Fibroblast of skin of right biceps (primary cell): ENCODE data around the gene SMC6.
A peak's percentile ranks its signal among the peaks of the same experiment; 100 is the strongest.

ENCODE experiments used
- DNase-seq: peaks from one replicate; pipeline ENCODE4 v3.0.0-alpha.2; 2013

SMC6 gene

DNA sequence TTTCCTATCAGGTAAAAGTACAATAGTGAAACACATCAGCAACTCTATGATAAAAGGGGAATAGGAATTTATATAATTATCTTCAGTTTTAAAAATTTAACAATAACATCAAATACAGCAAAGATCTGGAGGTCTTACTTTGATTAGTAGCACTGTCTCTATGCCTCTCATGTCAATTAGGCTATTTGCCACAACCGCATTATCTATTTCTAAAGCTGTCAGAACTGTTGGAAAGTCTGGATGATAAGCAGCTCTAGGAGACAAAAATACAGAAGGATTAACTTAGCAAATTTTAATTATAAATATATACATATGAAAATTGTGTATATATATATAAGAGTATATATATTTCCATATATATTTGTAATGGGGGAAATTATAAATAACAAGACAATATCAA, 45.1 kb downstream of the SMC6 start:
- no peak for DNase-seq

DNA sequence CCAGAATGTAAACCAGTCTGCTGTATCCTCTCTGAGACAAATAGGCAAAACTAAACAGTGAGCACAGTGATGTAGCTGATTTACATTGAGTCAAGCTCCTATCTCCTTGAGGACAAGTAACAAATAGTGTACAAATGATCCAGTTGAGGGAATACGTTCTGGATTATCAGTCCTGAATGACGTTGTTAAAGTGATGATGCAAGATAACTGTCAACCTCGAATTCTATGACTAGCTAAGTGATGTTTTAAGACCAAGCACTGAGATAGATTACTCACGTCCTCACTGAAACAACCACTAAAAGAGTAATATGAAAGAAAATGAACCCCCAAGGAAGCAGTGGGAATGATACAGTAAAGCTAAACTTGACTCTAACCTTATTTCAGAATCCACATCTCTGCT, 46.8 kb downstream of the SMC6 start:
- DNase-seq = no peak

DNA sequence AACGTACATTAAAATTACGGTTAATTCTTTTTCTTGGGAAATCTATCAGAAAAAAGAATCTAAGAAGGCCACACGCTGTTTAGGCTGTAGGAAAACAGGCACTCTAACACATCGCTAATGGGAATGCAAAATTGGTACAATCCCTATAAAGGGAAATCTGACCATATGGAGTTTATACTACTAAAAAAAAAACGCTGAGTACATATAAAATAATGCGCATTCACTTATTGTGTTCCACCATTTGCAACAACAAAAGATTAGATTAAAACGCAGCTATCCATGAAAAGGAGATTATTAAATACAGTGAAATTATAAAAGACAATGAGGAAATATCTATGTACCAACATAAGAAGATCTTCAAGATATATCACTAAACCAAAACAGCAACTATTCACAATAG, 62.8 kb downstream of the SMC6 start:
- no peak for DNase-seq

DNA sequence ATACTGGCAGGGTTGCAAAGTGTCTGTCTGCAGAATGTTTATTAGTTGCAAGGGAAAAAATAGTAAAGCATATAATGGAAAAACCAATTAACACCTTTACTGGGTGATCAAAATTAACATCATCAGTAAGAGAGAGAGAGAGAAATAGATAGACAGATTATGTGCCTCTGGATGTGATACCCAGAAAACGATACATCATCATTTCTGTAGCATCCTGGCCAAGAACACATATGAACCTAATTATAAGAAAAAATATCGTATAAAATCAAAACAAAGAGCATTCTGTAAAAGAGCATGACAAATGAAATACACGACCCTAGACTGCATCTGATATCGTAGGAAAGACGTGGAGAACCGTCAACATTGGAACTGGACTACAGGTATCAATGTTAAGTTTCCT, 64.6 kb downstream of the SMC6 start:
- DNase-seq = no peak

DNA sequence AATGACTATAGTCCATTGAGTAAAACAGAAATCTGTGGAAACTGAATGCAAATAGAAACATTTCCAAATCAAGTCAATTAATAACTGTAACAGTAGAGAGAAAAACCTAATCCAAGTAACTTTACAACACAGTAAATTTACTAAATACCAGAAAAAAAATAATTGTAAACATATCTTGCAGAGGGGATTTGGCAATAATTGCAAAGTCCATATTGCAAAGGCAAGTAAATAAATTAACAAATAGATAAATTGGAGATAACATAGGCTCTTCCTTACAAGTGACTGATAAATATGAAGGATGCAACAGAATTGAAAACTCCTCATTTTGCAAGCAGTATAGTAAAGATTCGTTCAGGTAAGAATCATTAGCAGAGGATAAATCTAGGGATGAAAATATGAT, 65.0 kb downstream of the SMC6 start:
- no peak for DNase-seq

DNA sequence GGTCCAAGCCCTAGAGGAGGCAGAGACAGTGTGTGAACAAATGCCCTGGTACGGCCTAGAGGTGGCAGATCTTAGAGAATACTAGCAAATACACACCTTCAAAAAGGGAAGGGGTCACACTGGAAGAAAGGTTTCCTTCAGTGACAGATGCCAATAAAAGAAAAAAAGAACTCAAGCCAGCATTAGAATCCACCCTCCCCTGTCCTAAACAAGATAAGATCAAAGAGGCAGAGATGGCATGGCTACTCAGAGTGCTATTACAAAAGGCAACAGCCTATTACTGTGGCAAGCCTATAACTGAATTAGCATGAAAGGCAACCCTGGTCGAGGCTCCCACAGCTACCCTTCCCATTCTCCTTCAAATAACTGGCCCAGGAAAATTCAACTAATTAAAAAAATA, 69.6 kb downstream of the SMC6 start:
- no peak for DNase-seq

DNA sequence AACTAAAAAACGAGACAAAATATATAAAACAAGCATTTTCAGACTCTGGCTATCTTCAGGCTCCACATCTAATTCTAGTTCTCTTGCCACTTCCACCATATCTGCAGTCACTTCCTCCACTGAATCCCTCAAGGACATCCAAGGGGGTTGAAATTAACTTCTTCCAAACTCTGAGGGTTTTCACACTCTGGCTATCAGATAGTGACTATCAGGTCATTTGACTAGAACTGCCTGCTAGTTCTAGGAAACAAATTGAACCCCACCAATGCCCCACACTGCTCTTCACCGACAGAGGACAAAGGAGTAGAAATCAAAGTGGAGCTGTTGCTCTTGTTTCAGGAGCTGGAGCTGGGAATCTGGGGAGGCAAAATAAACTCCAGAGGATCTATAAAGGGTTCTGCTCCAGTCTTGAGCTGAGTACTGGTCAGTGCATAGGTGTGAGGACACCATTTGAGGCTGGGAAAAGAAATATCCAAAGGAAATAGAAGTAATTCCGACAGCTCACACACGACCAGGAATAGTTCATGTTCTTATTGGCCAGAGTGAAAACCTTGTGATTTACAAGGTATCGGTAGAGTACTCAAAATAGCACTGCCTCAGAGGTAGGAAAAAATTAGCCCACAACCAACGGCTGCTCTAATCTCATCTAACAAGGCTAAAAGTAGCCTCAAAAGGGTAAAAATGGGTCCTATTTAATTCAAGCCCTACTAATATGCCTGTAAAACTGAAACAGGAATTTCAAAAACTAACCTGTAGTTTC, 71.3 kb downstream of the SMC6 start:
- DNase-seq = no peak

DNA sequence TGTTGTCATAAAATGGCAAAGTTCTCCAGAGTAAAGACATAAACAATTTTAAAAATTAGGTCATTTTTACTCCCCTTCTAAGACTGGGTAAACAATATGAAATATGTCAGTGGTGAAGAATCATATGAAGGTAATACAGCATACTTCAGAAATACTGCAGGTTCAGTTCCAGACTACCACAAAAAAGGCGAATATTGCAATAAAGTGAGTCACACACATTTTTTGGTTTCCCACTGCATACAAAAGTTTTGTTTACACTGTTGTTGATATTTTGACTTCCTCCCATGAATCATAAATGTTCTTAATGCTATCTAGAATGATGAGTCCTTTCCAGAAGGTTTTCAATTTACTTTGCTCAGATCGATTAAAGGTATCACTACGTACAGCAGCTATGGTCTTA, 73.5 kb downstream of the SMC6 start:
- no peak for DNase-seq

DNA sequence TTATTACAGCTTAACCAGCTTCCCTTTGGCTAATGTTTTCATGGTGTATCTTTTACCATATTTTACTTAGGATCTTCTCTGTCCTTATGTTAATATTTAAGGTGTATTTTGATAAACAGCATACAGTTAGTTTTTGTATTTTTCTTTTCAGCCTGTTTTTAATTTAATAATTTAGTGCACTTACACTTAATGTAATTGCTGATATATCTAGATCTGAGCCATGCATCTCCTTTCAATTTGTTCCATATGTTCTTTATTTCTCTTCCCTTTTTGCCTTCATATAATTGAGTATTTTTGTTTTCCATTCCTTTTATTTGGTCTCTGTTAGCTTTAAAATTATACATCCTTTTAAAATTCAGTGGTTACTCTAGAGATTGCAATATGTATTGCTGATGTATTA, 78.8 kb downstream of the SMC6 start:
- DNase-seq = no peak

DNA sequence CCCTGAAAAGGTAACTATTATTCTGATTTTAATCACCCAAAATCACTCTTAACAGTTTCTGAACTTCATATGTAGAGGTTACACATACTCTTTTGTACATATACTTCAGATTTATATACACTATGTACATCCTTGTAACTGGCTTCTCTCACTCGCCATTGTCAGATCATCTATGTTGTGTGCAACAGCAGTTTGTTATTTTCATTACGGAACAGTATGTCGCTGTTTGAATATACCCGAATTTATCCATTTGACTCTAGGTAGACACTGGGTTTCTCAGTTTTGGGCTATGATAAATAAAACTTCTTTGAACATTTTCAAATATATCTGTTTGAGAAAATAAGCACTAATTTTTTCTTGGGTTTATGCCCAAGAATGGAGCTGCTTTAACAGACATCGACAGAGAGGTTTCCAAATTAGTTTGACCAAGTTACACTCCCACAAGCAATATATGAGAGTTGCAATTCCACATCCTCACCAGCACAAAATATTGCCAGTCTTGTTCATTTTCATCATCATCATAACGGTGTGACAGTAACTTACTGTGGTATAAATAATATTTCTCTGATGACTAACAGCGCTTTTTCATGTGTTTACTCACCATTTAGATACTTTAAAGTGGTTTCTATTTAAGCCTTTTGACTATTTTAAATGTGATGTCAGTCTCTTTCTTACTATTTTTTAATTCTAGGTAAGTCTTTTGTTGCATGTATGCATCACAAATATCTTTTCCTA, 80.9 kb downstream of the SMC6 start:
- DNase-seq = peak; percentile 70

DNA sequence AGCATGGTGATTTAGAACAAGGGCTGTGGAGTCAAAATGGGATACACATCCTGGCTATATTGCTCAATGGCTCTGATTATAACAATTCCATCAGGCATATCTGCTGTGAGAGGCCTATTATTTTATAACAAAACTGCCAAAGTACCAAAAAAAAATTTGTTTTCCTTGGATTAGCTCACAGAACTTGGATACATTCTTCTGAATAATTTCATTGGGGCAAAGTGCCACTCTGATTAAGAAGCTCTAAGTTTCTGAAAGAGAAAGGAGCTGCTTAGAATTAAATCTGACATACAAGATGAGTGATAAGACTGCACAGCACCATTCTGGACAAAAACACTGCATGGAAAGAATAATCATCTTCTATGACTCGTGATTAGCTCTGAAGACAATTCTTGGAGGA, 85.7 kb downstream of the SMC6 start:
- no peak for DNase-seq

DNA sequence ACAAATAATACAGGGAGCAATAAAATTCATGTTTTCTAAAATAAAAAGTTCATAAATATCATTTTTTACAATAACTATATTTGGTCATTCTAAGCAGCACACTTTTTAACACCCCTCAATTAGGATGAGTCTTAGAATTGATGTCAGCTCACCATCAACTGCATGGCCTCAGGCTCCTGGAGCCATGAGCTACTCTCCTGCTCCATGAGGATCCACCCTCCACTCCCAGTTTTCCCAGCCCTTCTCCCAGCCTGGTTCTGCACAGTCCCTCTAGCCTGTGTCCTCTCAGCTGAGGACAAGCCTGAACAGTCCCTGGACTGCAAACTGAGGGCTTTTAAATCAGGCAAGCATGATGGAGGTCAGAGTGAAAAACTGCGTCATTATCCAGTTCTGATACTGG, 89.1 kb downstream of the SMC6 start:
- no peak for DNase-seq

DNA sequence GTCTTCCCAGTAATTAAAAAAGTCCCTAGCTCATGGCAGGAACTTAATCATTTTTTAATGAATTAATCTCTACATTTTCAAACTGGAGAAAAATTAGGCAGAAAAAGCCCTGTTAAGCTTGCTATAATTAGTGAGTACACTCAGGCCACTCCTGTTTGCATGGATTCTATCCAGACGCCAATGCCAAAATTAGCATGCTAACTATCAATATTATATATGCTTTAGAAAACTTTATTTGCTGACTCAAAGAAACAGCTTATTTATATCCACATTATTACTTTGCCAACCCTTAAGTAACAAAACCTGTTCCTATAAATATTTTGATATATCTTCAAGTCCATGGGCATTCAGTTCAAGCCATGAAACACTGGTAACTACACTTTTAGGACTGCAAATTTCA, 90.9 kb downstream of the SMC6 start:
- no peak for DNase-seq

DNA sequence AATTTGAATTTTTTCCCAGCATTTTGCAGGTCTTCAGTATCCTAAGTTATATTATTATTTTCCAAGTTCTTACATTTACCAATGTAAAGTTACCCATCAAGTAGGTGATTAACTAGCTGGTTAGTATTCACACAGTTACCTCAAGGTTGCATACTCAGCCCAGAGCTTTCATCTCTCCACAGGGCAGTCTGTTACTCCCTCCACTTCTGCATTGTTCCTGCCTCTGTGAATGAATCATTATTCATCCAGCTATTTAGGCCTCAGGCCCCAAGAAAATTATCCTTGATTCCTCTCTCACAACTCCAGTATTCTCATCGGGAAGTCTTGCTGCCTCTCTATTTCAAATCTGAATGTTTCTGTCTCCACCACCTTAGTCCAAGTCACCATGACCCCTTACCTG, 92.2 kb downstream of the SMC6 start:
- DNase-seq = no peak

DNA sequence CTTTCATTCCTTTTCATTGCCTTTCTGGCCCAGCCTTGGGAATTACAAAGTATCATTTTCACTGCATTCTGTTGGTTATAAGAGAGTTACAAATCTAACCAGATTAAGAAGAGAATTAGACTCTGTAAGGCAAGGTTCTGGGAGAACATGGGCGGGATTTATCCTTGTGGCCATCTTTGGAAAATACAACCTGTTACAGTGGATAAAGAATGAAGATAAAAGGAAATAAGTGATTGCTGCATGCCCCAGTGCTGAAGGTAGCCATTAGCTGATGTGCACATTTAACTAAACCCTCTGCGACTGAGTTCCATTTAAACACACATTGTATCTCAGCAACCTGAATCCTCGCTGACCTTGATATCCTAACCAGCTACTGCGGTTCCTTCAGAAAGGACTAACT, 93.4 kb downstream of the SMC6 start:
- DNase-seq = no peak

DNA sequence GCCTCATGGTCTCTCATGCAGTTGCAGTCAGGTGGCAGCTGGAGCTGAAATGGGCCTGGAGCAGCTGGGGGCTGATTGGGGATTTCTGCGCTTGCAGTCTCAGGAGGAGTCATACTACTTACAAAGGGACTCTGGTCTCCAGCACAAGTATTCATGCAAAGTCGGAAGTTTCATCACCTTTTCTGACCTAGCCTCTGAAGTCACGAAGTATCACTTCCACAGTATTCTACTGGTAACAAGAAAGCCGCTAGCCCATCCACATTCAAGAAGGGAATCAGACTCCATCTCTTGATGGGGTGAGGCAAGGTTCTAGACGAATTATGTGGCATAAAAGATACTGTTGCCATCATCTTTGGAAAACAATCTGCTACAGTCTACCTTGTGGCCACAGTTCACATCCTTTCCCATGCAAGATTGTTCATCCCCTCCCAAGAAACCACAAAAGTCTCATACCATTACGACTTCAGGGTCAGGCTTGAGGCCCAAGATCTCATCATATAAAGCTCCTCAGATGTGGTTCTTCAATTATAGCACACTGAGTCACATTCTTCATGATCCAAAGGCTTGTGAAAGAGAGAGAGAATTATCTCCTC, 95.3 kb downstream of the SMC6 start:
- DNase-seq = peak; percentile 75

DNA sequence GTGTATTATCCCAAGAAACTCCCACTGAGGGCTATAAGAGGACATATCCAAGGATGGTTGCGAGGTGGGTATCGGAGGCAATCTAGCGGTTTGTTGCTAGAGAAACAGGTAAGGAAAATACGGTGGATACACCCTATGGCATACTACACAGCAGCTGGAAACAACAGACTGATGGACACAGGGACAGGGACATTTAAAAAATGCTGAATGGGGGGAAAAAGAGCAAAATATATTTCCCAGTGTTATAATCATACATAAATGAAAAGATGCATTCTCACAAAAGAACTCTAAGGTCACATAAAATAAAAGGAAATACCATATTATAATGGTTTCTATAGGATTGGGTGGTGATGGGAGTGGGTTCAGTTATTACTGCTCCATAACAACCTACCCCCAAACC, 95.9 kb downstream of the SMC6 start:
- DNase-seq = no peak

DNA sequence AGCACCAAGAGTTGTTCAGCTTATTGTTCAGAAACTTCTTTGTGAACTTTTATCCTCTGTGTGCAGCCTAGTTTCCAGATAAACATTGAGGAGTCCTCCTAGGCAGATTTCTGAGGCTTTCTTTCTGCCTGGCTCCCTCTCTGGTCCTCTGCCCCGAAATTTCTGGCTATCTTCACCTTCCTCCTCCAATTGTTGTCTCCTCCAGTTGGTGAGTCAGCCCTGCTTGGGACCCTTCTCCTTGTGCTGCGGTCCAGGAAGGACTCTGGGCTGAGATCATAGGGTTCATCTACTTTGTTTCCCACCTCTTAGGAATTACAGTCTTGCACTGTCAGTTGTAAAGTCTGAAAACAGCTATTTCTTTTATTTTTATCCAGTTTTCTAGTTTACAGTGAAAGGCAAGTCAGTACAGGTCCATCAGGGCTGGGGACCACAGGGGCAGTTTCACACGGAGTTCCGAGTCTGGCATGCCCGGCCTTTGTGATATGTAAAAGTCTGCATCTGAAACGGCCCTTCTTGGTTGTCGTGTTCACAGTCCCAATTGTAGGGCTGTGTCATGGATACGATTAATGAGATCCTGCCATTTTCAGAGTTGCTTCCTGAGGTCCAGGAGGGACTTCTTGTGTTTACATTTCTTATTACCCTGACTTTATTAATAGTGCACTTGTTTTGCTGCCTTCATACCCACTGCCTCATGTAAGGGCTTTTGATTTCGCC, 100.8 kb downstream of the SMC6 start:
- DNase-seq = no peak

DNA sequence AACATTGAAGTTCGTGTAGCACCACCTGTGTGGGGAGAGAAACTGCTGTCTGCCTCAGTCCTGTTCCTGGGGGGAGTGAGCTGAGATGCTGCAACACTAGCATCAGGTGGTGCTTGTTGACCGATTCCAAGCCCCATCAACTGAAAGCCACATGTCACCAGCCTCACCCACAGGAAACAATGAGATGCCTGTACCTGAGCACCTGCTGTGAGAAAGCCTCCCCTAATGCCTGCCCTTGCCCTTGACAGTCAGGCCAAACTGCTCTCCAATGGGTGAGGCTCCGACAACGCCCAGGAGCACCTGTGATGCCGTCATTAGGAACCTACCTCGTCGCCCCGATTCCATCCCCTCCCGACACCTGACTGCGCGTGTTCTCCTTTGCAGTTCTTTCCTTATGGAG, 104.6 kb downstream of the SMC6 start:
- no peak for DNase-seq

DNA sequence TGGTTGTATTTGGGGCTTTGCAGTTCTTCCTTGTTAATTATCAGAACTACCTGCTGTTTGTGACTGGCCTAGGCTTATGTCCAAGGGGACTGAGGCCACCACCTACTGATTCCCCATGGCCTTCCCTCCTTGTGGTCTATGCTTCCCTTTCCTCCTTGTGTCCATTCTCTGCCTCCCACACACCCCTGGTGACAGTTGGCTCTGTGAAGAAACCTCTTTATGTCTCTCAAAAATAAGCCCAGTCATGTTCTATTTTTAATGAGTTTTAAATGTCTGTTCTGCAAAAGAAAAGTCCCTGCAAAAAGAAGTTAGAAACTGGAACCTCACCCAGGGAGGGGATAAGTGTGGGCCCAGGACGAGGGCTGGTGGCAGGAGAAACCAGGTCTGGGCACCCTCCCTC, 105.0 kb downstream of the SMC6 start:
- DNase-seq = no peak

DNA sequence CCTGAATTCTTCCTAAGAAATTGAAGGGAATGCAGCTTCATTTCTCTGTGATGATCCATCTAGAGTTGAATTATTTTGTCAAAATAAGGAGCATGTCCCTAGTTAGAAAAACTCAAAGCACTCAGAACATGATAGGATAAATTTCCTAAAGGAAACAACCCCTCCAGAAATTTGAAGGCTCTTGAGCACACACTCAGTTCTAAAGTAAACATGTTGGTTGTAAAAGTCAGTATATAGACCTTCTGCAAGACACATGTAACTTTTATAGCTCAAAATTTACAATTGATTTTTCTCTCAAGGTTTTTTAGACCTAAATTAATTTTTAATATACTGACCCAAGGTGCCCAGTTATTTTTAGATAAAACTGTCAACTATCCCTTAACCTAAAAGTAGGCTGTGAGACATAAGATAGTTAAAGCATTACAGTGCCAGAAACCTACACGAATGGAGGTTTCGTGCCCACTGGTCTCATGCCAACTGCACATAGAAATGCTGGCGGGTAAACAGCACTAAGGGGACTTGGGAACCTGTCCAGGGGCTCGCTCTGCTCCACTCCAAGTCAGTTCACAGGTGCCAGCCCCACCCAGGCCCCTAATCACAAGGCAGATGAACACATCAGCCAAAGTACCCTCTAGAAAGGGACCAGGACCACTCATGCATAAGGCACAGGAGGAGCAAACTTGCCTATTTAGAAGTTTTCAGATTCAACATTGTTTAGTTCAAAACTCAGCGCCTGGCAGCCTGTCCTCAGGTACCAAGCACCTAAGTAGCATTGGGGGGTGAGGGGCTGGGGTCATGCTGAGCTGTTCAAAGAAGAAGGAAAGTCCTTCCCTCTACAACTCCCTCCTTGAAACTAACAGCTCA, 106.5 kb downstream of the SMC6 start:
- DNase-seq = no peak

DNA sequence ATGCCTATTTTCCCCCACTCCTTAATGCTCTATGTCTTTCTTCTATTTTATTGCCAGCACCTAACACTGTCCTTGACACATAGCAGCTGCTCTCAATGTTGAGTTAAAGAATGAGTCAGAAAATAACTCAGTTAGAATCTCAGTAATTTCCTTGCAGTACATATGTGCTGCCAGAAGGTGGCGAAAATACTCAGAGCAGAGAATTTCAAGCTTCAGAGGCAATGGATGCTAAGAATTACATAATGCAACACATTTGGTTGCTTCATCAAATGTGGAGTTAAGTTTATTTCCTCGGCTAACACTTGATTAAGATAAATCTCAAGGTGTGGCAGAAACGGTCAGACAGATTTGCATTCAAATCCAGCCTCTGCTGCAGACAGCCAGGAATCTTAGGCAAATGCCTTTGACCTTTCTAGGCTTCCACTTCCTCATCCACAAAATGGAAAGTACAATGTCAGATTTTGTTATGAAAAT, 107.5 kb downstream of the SMC6 start:
- peak; percentile 85 for DNase-seq
